SW480 (cell line): Measurements from ENCODE around the gene FAM185A.
"Not testable (repeated sequence)": the region's sequence is repeated elsewhere in the genome, so short reads cannot be mapped to it uniquely, and the experiment has no call there.

Experiments used
- DNase-seq: peaks from one replicate; pipeline ENCODE4 v3.0.0-alpha.2; 2016; ENCODE audit warnings: low spot score

FAM185A gene

GRCh38 chr7:102748605-102749444 is at the start of gene FAM185A:
FAM185A (plus strand) TSS chr7:102748999; CDS start chr7:102749208, 209 bp downstream.
- DNase-seq = peak; percentile 100

DNA sequence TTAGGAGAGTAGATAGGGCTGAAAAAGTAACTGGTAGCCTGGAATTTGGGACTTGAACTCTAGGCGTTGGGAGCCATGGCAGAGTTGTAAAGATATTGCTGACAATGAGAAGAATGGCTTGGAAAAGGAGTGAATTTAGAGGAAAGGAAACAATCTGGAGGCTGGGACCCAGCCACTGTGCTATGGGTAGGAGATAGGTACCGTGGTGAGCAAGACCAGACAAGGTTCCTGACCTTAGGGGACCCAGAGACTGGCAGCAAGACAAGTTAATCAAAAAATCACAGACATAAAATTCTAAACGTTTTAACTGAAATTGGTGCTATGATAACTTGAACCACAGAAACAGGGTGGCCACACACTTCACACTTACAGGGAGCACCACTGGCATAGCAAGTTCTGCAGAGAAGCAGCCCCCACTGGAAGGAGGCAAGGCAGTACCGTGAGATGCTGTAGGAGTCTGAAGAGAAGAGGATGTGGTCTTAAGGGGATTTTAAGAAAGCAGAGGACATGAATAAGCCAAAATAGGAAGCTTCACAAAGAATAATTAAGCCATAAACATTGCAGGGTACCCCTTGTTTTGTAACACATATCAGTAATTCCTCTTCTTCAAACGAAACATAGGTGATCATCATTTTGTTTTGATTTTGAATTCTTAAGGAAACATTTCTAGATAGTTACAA is 35.6 kb upstream of the FAM185A start:
- DNase-seq = not testable (repeated sequence)

DNA sequence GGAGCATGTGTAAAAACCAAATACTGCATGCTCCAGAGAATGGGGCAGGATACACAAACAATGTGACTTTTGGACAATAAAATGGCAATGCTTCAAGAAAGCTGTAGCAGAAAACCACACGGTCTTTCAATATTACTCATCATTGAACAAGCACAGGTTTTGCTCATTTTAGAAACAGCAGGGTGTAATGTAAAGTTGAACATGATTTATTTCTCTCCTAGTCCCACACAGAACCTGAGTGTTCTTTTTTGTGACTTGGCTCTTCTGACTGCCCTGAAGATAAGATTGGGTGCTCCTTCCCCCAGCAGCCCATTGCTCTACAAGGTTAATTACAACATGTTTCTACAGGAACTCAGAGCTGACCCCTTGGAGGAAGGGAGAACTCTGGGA is 35.1 kb upstream of the FAM185A start:
- DNase-seq = not testable (repeated sequence)

DNA sequence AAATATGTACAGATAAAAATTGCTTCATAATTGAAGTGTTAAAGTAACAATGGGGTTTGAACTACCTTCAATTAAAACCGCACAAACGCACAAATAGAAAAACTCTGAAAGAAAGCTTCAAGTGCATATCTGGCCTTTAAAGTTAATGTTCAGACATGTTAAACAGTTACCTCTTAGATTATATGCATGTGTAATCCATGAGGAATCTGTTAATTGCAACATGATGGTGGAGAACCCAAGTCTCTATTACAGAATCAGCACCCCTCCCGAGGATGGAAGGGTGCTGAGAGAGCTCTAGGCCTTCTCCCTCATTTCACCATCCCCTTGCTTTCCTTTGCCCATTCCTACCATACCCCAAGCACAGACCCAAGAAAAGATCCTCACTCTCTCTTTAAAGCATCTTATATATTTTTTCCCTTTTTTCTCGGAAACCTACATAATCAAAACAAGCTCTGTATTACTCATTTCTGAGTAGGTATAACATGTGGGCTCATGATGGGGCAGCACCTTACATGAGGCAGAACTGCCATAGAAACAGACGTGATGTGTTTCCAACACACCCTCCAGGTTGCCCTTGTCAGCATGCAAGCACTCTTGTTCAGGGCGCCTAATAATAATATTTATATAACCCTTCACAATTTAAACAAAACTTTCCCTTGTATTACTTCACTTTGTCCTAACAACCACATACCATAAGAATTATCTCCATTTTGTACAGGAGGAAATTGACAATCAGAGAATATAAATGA is 33.9 kb upstream of the FAM185A start:
- not testable (repeated sequence) for DNase-seq

DNA sequence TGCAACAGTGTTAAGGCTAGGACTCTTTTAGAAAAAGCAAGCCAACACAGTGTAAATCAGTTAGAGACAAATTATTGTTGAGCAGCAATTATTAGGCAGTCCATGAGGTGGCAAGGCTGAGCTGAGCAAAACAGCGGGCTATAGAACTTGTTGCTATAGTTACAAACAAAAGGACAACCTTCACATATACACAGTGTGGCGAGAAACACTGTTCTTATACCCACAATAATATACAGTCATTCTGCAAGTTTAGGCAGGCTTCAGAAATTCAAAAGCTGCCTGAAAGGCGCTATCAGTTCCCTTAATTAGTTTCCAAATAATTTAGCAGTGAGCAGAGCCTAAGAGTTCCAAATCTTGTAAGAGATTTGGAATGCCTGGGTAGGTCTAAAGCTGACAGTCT is 33.1 kb upstream of the FAM185A start:
- not testable (repeated sequence) for DNase-seq

DNA sequence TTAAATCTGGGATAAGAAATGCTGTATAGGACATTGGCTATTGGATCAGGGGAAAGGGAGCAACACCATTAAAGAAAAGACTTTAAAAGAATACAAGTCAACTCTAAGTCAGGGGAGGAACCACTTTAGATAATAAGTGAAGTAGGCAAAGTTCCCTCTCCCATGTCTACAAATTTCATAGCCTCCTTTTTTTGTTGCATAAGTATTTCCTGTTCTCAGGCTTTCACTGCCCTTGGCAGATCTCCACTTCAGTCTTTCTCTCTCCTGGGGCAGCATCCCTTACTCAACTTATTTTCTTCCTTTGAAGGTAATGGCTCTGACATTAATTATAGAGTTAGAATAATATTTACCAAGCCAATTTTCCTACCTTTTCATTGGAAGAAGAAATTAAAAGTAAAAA is 30.3 kb upstream of the FAM185A start:
- DNase-seq = not testable (repeated sequence)

- not testable (repeated sequence) for DNase-seq
These were observed 22.6 kb upstream of the FAM185A start for GRCh38 chr7:102726170-102726569.

GRCh38 chr7:102729670-102730069 is 19.1 kb upstream of the FAM185A start:
- not testable (repeated sequence) for DNase-seq

GRCh38 chr7:102730431-102730830 is 18.4 kb upstream of the FAM185A start:
- not testable (repeated sequence) for DNase-seq

DNA sequence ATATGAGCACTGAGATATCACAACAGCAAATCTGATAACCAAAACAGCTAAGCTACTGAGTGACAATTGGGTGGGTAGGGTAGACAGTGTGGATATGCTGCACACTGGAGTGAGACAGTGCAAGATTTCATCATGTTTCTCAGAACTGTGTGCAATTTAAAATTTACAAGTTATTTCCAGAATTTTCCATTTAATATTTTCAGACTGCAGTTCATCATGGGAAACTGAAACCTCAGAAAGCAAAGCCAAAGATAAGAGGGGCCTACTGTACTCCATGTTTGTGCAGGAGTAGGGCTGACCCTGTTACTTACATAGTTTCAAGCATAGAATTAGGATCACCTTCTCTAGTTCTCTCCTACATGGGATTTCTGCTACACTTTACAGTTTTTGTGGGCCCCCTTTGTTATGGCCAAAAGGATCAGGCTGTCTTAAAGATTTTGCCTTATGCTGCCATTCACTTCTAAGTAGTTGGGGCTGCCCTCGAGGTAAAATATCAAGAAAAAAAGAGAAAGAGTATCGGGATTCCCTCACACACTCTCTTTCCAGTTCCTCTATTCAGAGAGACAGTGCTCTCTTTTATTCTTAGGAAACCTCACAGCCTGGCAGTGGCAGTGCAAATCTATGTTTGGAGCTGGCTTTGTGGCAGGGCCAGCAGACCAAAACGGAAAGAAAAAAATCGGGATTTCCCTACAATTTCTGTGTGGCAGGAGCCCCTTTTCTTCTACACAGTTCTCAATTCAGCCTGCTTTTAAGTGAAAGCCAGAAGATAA is 6.6 kb upstream of the FAM185A start:
- DNase-seq = not testable (repeated sequence)

- DNase-seq = not testable (repeated sequence)
These were observed 4.9 kb upstream of the FAM185A start for GRCh38 chr7:102743861-102744260.

- peak; percentile 43 for DNase-seq
These were observed 3.1 kb upstream of the FAM185A start for GRCh38 chr7:102745494-102746288.

GRCh38 chr7:102749445-102749786 is 617 bp downstream of the FAM185A start:
- DNase-seq = not testable (repeated sequence)

GRCh38 chr7:102758227-102758626 is 9.4 kb downstream of the FAM185A start:
- not testable (repeated sequence) for DNase-seq

GRCh38 chr7:102759934-102760333 is 11.1 kb downstream of the FAM185A start:
- not testable (repeated sequence) for DNase-seq

GRCh38 chr7:102761234-102761633 is 12.4 kb downstream of the FAM185A start:
- DNase-seq = not testable (repeated sequence)

- not testable (repeated sequence) for DNase-seq
These were observed 14.6 kb downstream of the FAM185A start for GRCh38 chr7:102763295-102763905.

- DNase-seq = not testable (repeated sequence)
These were observed 20.9 kb downstream of the FAM185A start for GRCh38 chr7:102769657-102770192.

- DNase-seq = not testable (repeated sequence)
These were observed 21.7 kb downstream of the FAM185A start for GRCh38 chr7:102770467-102770866.

- not testable (repeated sequence) for DNase-seq
These were observed 27.4 kb downstream of the FAM185A start for GRCh38 chr7:102776217-102776616.
